ENCODE results near the gene DLG2.
"Not testable (repeated sequence)": the region's sequence is repeated elsewhere in the genome, so short reads cannot be mapped to it uniquely, and the experiment has no call there.

DLG2 gene

DNA sequence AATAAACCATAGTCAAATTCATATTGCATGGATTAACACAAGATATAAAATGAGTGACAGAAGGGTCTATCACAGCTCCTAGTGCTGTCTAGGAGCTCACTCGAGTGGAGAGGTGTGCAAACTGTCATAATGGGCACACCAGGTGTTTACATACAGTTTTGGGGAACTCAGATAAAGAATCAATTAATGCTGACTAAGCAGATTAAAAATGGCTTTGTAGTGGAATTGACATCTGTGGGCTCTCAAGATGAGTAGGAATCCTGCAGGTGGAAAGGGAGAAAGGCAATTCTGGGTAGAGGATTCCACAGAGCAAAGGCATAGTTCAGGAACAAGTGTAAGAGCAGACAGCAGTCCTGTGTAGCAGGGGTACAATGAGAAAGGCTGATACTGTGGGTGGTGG lies 1844.8 kb downstream of the DLG2 start:
- DNase-seq (ENCODE audit: low read depth) = no peak

DNA sequence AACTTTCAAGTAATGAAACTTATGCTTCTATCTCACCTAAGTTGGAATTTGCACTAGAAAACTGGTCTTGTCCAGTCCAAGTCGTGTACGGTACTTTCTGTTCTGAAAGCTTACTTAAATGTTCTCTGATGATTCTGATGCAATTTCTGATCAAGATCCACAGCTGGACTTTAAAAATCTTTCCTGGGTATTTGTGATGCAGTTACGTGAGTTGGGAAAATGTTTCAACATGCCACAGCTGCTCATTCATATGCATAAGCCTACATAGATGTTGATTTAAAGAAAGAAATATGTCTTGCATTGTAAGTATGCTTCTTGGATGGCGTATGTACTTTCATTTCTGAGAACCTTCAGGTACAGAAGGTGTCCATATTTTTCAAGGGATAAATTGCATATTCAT lies 1847.3 kb downstream of the DLG2 start:
- DNase-seq (ENCODE audit: low read depth) = no peak

DNA sequence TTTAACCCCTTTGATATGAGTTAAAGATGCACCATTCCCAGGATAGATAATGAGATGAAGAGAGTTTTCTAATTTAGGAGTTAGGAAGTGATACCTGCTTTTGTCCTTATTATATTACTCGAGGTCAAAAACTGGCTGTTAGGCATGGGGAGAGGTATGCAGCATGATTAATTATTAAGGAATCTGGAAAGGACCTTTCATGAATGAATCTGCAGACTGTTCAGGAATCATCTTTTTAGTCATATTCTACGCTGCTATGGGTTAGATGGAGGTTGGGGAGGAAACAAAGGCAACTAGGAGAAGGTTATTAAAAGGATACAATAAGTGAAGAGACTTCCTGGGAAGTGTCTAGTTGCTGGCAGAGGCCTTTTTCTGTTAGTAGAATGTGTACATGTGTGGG lies 1848.5 kb downstream of the DLG2 start:
- no peak for DNase-seq (ENCODE audit: low read depth)

DNA sequence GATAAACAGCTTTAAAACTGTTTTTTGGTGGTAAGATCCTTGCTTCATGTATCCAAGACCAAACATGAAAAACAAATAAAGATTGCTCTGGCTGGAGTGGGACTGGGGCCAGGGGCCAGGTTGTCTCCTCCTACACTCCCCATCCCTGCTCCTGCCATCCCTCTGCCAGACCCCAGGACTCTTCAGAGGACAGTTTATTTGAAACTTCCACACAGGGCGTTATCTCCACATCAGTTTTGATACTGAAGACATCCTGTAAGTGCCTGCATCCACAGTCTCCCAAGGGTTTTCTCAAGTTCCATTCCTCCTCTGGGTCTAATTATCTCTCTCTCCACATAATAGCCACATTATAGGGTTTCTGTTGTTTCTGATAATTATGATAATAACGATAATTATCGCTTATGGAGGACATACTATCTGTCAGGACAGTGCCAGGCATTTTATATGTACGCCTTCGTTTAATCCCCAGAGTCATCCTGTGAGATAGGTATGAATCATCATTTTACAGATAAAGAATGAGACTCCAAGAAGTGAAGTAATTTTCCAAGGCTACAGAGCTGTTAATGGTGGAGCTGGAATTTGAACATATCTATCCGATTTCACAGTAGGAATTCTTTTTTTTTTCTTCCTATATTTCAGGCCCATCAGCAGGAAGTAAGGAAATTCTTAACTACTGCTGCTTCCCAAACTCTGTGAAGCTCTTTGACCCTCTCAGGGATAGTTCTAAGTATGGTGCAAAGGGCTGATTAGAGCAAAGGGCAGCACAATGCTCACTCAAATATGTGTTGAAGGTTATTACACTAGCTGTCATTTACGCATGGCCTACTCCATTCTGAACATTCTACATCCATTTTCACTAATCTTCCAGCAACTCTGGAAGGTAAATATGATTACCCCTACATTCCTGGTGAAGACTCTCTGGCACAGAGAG lies 1852.9 kb downstream of the DLG2 start:
- DNase-seq (ENCODE audit: low read depth) = no peak

DNA sequence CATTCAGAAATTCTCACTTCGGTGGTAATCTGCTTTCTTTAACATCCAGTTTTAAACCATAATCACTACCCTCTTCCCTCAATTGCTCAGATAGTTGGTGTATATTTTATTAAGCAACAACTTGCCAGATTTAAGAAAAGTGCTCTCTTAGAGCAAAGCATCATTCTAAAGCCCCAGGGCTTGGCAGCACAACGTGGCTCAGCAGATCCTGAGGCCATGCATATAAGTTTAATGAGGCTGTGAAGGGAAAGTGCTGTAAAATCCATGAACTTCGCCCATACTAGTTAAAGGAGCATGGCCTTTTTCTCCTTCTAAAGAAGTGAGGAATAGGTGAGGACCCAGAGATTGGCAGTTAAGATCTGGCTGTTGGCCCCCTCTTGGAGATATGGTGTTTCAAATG lies 1858.7 kb downstream of the DLG2 start:
- DNase-seq (ENCODE audit: low read depth) = no peak

DNA sequence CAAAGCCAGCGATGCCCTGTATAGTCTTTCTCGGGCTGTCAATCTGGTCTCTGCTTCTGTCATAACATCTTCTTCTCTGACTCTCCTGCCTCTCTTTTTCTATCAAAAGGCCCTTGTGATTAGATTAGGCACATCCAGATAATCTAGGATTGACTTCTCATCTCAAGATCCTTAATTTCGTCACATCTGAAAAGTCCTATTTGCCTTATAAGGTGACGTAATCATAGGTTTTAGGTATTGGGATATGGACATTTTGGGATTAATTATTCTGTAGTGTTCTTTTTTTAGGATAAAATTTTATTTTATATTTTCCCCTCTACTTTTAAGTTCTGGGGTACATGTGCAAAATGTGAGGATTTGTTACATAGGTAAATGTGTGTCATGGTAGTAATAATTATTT lies 1860.2 kb downstream of the DLG2 start:
- no peak for DNase-seq (ENCODE audit: low read depth)

DNA sequence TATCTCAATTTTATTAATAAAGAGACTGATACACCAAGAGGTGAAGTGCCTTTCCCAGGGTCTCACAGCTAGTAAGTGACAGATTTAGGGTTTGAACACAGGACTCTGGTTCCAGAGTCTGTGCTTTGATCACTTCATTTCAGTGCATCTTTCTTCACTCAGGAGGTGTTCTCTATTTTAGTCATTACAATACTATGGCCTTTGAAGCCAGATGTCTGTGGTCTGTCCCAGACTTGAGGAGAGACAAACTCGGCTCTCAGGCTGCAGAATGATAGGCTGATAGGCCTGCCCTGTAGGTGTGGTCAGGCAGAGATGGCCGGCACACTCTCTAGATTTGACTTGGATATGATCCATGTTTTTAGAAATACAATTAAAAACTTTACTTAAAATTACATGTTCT lies 1862.5 kb downstream of the DLG2 start:
- DNase-seq (ENCODE audit: low read depth) = no peak

DNA sequence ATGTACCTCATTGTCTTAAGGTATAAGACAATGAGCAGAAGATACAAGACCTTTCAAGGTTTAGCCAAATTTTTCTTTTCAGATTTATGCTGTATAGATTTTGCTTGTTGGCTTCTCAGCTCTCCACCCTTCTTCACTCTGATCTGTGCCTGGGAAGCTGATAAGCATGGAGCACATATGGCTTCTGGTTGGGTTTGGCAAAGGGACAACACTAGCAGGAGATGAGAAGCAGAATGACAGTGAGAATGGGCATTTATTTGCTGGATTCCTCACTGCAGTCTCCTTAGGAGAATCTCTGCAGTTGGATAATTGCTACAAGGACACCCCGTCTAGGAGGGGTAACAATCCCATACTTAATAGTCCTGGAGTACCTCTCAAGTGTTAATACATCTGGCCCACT lies 1866.2 kb downstream of the DLG2 start:
- DNase-seq (ENCODE audit: low read depth) = no peak

DNA sequence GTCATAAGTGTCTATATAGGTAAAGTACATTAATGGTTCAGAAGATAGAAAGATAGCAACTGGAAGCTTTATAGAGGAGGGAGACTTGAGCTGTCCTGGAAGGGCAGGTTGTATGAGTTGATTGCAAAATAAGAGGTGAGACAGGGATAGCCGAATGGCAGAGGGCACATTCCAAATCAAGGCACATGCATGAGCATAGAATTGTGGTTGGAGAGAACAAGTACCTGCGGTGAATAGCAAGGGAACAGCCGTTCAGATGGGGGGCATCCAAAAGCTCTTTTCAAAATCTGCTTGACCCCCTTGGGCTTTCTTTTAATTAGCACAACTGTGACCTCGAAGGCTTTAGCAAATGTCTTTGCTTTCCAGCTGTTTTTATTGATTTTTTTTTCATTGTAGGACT lies 1868.0 kb downstream of the DLG2 start:
- DNase-seq (ENCODE audit: low read depth) = no peak

DNA sequence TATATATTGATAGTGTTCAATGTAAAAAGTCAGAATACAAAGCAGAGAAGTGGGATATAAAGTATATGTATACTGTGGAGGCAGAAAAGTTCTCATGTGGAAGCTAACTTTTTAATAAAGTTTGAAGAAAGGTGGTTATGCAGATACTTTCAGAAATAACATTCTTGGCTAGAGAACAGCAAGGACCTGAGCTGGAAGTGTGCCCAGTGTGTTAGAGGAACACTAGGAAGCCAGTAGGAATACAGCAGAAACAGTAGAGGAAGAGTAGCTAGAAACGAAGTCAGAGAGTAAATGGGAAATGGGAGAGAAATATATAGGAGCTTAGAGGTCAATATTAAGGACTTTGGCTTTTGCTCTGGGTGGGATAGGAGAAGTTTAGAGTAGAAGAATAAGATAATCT lies 1876.1 kb downstream of the DLG2 start:
- no peak for DNase-seq (ENCODE audit: low read depth)

DNA sequence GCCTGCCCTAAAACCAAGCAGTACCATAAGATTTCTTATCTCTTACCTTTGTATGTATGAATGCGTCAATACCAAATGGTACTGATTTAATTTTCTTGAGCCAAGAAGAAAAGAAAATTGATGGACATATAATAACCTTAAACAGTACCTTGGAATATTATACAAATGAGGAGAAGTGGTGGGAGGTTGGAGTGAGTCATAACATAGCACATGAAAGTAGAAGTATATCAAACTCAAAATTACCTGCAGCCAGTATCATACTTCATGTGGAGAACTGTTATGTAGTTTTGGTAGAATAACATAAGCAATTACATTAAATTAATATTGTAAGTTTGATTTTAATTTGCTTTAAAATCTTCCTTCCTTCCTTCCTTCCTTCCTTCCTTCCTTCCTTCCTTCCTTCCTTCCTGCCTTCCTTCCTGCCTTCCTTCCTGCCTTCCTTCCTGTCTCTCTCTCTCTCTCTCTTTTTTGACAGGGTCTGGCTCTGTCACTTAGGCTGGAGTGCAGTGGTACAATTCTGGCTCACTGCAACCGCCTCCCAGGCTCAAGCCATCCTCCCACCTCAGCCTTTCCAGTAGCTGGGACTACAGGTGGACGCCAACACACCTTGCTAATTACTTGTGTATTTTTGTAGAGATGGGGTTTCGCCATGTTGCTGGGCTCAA lies 1880.1 kb downstream of the DLG2 start:
- DNase-seq (ENCODE audit: low read depth) = no peak

DNA sequence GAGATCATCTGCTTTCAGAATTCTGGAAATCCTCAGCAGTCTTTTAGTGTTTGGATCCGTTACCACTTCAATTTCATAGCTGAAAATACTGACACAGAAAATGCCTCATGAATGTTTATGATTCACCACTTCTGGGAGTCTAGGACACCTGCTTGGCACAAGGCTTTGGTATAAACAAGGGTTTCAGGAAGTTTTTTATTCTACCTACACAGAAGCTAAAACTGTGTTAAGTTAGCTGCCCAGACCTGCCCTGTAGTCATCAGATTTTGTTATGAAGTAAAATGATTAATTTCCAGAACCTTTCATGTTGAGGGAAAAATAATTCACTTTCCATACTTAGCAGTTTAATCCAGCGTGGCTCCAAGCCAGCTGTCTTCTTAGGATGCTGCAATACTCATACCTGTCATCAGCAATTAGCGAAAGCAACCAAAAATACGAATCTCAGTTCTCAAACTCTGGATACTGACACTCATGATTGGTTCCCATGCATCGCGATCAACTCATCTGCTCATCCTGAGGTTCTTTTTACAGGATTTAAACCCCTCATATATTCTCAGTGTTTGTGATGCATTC lies 1882.4 kb downstream of the DLG2 start:
- no peak for DNase-seq (ENCODE audit: low read depth)

DNA sequence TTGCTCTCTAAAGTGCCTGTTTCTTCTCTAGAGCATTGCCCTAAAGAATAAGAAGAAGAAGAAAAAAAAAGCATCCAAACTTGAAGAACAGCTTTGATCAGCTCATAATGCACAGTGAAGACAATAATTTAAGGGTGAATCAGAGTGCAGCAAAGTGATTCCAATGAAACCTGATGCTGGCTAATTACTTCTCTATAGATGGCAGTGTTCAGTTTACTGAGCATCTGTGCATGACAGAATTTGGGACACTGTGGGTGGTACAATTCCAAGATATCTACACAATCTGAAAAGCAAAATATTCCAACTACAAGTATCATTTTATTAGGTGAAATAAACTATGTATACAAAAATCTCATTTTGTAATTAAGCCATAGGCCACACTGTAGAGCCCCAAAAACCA lies 1890.5 kb downstream of the DLG2 start:
- no peak for DNase-seq (ENCODE audit: low read depth)

DNA sequence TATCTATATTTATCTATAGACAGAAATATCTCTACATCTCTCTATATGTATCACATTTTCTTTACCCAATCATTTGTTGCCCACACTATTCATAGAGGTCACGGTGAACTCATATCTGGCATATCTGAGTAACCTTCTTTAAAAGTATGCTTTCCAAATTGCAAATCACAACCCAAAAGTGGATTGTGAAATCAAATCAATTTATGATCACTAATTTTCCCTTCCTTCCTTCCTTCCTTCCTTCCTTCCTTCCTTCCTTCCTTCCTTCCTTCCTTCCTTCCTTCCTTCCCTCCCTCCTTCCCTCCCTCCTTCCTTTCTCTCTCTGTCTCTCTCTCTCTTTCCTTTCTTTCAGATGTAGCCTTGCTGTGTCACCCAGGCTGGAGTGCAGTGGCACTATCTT lies 1893.0 kb downstream of the DLG2 start:
- no peak for DNase-seq (ENCODE audit: low read depth)

DNA sequence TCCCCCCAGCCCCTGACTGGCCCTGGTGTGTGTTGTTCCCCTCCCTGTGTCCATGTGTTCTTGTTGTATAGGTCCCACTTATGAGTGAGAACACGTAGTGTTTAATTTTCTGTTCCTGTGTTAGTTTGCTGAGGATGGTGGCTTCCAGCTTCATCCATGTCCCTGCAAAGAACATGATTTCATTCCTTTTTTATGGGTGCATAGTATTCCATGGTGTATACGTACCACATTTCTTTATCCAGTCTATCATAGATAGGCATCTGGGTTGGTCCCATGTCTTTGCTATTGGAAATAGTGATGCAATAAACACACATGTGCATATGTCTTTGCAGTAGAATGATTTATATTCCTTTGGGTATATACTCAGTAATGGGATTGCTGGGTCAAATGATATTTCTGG lies 1895.9 kb downstream of the DLG2 start:
- DNase-seq (ENCODE audit: low read depth) = not testable (repeated sequence)

DNA sequence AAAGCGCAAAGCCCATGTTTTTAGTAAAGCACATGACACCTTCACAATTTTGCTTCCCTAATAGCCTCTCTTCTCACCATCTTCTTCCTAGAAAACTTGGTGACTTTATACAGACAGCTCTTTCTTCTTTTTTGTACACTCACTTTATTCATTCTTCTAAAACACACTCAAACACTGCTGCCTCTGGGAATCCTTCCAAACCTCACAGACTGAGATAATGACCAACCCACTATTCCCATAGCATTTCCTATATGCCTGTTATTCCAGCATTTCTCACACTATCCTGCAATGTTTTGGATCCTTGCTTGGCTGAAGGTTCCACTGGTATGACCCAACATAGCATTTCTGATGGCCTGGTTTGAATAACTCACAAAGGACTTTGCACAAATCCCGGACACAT lies 1898.9 kb downstream of the DLG2 start:
- no peak for DNase-seq (ENCODE audit: low read depth)

DNA sequence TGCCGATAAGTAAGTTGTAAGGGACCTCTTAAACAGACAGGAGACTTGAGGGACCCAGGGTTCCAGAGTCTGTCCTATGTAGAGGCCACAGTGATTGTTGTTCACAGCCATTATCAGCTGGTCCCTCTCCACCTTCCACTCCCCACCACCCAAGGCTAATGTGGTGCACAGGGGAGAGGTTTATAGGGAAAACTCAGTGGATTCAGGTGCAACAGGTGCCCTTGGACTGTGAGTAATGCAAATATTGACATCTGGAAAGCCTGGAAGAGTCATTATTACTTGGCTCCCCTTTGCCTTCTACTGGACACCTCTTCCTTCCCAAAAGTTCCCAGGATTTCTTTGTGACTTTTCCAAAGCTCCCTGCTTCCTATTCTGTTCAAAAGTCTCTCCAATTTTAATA lies 1899.9 kb downstream of the DLG2 start:
- no peak for DNase-seq (ENCODE audit: low read depth)

DNA sequence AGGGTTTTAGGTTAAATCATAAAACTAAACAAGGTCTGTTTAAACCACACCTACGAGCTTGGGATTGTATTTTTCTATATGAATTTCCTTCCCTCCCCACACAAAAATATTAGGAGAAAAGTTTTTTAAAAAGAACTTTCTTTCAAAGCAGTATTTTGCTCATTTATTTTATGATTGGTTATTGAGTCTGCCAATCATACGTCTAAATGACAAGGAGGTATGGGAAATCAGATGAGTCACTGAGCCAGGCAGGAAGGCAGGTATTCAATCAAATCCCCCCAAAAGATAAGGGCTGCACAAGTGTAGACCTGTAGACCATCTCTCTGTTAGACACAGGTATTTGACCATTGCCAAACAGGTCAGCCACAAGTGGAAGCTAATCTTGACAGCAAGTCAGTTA lies 1900.8 kb downstream of the DLG2 start:
- DNase-seq (ENCODE audit: low read depth) = no peak

DNA sequence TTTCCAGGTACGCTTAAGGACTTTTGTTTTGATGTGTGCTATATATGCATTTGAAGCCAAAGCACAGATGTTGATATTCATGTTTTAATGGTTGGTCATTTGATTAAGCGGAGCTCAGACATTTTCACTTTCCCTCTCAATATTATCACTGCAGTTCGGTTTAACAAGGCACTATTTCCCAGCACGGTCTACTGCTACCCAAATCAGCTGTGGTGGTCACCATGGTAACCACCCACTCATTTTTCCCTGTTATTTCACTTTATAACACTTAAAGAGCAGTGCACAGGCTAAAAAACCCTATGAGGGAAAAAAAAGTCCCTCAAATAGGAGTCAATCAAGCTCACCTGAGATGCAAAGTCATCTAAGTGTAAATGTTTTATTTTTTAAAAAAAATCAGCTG lies 1901.4 kb downstream of the DLG2 start:
- DNase-seq (ENCODE audit: low read depth) = peak; percentile 2

DNA sequence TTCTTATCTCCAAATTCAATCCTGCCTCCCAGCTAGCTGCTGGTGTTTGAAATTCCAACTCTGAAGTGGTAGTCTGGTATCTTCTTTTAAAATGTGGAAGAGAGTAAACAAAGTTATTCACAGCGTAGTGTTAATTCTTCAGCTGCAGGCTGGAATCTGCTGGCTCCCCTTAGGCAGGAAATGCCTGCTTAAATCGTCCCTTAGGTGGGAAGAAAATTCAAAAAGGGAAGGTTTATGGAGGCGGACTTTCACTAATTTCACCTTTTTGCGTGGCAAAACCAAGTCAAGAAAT lies 1901.9 kb downstream of the DLG2 start:
- no peak for DNase-seq (ENCODE audit: low read depth)

DNA sequence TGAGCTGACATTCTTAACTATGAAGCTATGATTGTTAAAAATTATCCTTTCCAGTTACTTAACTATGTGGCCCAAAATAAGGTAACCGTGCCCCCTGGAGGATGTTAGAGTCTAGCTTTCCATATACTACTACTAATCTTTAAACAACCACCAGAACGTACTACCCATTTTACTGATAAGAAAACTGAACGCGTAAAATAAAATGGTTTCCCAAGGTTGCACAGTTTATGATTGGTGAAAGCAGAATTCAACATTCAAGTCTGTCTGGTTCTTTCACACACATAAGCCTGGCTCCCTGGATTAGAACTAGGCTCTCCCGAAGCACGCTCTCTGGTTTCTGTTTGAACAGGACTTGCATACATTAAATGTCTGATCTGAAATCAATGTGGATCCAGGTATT lies 1903.1 kb downstream of the DLG2 start:
- peak; percentile 51 for DNase-seq (ENCODE audit: low read depth)

DNA sequence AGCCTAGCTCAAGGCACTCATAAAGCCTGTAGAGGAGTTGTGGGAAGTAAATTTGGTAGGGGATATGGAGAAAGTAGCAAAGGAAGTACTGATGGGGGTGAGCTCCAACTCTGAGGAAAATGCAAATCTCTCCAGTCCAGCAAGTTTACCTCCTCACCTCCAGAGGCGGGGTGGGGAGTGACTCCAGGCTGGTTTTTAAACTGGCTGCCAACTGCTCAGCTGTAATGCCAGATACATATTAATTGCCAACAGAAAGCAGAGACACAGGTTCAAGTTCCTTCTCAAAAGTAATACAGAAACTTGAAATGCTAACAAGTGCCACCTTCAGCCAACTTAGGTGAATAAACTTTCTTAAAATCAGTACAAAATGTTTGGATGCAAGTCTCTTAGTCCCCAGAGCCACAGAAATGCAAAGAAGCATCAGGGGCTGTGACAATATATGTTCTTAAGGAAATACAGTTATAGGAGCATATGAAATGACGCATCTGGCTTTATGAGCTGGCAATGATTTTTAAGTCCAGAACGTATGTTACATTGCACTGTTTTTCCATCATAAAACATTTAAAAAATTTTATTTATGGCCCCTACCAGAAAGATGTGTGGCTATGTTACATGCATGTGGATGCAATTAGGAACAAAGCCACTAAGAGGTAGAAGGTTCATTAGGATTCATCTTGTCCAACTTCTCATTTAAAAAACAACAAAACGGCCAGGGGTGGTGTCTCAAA lies 1904.6 kb downstream of the DLG2 start:
- DNase-seq (ENCODE audit: low read depth) = no peak

DNA sequence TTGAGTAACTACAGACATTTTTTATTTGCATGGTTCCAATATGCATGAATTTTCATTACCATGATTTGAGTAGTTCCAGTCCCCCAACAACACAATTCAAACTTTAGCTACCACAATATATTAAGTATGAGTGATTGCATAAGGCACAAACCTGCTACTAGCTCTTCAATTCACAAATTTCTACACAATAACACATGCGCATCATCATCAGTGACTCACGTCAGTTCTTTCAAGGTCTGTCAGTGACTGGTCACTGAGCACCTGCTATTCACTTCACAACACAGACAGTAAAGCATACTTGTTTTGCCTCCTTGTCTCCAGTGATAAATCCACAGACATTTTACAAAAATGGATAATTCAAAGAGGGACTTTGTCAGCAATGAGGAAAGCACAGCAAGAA lies 1905.9 kb downstream of the DLG2 start:
- DNase-seq (ENCODE audit: low read depth) = no peak

All from stromal cell of bone marrow (primary cell).